GM18519 (cell line): ENCODE data around the gene GIPC3.
A peak's percentile ranks its signal among the peaks of the same experiment; 100 is the strongest.
"Not testable (repeated sequence)": the region's sequence is repeated elsewhere in the genome, so short reads cannot be mapped to it uniquely, and the experiment has no call there.

Experiments
- ATAC-seq: cut with Tn5 transposase; IDR thresholded peaks from one replicate; pipeline ENCODE4 v1.9.1; 2021; ENCODE audit warnings: mild to moderate bottlenecking, moderate library complexity; ENCODE audit not compliant: unreplicated experiment, low FRiP score

Gene GIPC3

DNA sequence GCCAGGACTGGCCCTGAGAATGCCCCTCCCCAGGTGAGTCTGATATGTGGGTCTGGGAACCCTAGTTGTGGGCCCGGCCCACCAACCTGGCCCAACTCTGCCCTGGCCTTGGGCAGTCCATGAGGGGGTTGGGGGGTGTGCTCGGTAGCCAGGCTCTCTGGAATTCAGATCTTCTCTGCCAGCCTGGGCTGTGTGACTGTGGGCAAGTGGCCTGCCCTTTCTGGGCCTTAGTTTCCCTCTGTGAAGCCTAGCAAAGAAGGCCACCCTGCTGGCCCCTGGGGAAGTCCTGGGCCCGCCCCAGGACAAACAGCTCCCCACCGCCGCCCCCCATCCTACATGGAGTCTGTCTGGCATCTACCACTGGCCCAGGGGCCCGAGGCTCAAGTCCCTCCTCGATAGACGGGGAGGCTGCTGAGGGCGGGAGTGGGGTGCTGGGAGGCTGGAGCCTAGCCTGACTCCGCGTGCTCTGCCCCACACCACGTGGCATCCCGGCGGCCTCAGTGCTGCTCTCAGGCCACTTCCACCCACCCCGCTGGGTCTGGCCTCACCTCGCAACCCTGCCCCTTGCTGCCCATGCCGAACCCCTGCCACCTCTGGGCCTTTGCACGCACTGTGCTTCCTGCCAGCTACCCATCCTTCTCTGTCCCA is 29.7 kb downstream of the GIPC3 start:
- no peak for ATAC-seq

DNA sequence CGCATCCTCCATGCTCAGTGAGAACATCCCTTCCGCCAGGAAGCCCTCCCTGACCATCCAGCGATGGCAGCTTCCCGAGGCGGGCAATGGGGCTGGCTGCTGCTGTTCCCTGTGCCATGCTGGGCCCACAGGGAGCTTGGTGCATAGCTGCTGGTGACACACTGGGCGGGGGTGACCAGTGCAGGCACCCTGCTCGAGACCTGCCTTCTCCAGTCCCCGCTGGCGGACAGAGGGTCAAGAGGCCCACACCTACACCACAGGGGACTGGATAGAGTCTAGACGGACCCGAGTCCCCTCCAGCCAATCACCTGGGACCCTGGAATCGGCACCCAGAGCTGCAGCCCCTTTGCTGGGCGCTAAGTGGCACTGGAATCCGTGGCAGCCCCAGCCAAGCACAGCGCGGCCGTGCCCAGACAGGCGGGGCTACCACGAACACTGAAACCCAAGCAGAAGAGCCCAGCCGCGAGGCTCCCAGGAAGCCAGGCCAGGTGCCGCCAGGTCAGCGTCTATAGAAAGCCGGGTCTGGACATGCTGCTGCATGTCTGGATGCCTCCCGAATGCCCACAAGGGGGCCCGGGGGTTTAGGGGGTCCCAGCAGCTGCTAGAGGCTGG is 30.4 kb downstream of the GIPC3 start:
- no peak for ATAC-seq

- no peak for ATAC-seq
These were observed 32.2 kb downstream of the GIPC3 start for GRCh38 chr19:3617463-3617862.

DNA sequence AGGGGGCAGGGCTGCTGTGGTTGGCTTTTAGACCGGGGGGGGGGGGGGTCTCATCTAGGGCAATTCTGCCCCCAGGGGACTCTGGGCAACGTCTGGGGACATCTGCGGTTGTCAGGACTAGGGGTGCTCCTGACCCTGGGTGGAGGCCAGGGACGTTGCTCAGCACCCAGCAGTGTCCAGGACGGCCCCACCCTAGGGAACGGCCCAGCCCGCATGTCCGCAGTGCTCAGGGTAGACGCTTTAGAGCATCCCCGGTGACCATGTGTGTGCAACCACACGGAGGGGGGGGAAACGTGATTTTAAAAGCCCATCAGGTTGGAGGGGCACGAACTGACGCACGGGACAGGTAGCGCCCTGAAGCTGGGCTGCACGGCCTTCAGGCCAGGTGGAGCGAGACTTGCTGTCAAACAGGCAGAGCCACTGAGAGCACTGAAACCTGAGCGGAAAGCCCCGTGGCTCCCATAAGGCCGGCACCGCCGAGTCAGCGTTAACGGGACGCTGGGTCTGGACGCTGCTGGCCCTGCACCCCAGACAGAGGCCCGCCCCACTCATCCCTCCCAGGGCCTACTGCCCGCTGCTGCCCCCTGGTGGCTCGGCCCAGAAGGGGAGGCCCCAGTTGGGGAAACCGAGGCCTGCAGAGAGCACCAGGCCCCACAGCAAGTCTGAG is 33.0 kb downstream of the GIPC3 start:
- no peak for ATAC-seq

- ATAC-seq, result no peak
These were observed 33.7 kb downstream of the GIPC3 start for GRCh38 chr19:3618811-3619630.

DNA sequence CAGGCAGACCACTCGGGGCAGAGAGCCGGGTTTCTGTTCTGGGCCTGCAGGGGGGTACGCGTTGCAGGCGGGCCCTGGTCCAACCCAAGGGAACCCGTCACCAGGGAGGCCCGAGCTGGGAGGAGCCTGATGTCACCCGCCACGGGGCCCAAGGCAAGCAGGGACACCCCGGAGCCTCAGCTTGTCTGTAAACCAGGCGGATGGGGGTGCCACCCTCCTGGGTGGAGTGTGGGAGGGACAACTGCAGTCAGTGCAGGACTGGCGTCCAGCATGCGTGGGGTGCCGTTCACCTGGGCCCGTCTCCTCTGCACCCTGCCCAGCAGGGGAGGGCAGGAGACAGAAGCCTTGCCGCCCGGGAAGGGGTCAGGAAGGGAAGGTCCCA is 34.3 kb downstream of the GIPC3 start:
- no peak for ATAC-seq

GRCh38 chr19:3620145-3620816 is 35.0 kb downstream of the GIPC3 start:
- ATAC-seq, result no peak

- no peak for ATAC-seq
These were observed 35.7 kb downstream of the GIPC3 start for GRCh38 chr19:3620817-3621547.

- ATAC-seq, result no peak
These were observed 36.4 kb downstream of the GIPC3 start for GRCh38 chr19:3621689-3622088.

DNA sequence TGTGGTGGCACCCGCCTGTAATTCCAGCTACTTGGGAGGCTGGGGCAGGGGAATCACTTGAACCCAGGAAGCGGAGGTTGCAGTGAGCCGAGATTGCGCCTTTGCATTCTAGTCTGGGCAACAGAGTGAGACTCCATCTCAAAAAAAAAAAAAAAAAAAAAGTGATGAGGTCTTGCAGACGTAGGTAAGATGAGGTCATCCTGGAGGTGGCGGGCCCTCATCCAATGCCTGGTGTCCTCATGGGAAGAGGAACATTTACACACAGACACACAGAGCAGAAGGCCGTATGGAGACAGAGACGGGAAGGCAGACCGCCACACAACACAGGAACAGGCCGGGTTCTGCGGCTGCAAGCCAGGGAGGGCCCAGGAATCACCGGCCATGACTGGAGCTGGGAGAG is 36.9 kb downstream of the GIPC3 start:
- no peak for ATAC-seq

GRCh38 chr19:3623716-3624115 is 38.4 kb downstream of the GIPC3 start:
- ATAC-seq, result no peak

GRCh38 chr19:3625996-3626472 is 40.8 kb downstream of the GIPC3 start:
- no peak for ATAC-seq

- peak; percentile 47 for ATAC-seq
These were observed 41.4 kb downstream of the GIPC3 start, which contains the start of gene CACTIN for GRCh38 chr19:3626473-3627350. CACTIN (minus strand) TSS chr19:3626790; CDS start chr19:3626762, 28 bp downstream.

DNA sequence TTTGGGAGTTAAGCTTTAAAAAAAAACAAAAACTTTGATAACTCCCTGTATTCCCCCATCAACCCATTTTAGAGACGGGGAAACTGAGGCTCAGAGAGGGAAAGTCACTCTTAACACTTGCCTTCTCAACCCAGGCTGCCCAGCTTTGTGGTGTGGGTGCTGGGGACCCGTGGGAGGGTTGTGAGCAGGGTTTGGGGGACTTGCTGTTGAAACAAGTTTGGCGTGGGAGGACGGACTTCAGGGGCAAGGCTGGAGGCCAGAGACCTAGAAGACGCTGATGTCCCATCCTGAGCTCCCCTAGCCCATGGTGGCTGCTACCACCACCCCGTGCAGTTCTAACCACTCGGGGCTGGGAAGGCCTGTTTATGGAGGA is 42.1 kb downstream of the GIPC3 start:
- no peak for ATAC-seq

- ATAC-seq, result not testable (repeated sequence)
These were observed 43.5 kb downstream of the GIPC3 start for GRCh38 chr19:3628766-3629165.

DNA sequence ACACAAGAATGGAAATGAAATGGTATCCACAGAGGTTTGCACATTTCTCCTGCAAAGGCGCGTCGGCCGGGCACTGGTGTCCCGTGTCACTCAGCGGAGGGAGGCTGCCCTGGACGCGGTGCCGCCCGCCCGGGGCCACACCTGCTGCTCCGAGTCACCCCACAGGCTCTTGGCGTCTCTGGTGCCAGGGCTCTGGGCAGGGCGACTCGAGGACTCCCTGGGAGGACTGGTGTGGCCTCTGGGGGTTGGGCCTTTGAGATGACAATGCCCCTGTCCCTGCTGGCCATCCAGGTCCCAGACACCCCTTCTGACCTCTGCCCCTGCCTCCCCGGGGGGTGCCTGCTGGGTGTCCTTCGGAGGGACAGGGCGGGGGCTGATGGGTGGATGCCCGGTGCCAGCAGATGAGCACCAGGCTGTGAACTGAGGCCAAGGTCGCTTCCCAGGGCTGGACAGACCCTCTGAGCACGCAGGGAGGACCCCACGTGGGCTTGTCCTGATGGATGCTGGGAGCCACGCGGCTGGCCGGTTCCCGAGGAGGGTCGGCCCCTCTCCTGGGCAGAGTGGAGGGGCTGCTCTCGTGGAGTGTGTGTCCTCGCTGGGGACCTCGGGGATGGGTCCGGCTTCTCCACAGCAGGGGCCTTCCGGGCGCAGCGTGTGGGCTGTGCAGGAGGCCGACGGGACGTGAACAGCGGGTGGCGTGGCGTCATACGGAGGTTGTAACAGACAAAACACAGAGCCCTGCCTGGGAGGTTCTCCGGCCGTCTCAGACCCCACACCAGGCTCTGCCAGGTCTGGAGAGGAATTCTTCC is 46.0 kb downstream of the GIPC3 start:
- no peak for ATAC-seq

DNA sequence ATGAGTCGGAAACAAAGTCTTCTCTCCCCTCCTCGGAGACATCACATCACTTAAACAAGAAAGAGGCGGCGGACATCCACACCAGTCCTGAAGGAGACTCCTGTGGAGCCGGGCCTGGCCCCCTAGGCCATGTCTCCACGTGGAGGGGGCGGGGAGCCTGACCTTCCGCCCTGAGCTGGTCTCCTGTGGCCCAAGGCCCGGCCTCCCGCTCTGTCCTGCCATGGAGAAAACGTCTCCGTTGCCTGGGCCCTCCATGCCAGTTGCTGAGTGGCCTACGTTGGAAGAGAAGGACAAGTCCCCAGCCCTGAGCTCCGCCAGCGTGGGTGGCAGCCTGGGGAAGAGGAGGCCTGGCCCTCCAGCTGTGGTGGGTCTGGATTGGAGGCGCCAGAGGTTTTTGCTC is 46.8 kb downstream of the GIPC3 start:
- no peak for ATAC-seq
